Lower lobe of right lung (tissue), 2 donors: ENCODE results near the gene CNGB1. TPM values are rescaled to one million over a fixed set of nuclear protein-coding genes. Genes with fewer than 3 reads are reported as not detected.
A peak's percentile ranks its signal among the peaks of the same experiment; 100 is the strongest.

Experiments used
- ATAC-seq, 2 donors: fragments of 200-7000 bp; cut with Tn5 transposase; one replicate each; pipeline ENCODE4 v1.9.1; 2020 to 2022; ENCODE audit warnings: mild to moderate bottlenecking in 2 of 2, moderate library complexity in 2 of 2
- DNase-seq: peaks from one replicate; pipeline ENCODE4 v3.0.0-alpha.2; 2020
- H3K27ac ChIP-seq: fragments of 200-600 bp; one replicate; pipeline ENCODE4 v1.8.0; 2022
- H3K27me3 ChIP-seq: fragments of 200-600 bp; one replicate; pipeline ENCODE4 v1.8.0; 2022; ENCODE audit warnings: low read depth
- H3K36me3 ChIP-seq: fragments of 200-600 bp; one replicate; pipeline ENCODE4 v1.8.0; 2022; ENCODE audit warnings: mild to moderate bottlenecking
- H3K4me1 ChIP-seq: fragments of 200-600 bp; one replicate; pipeline ENCODE4 v1.8.0; 2022
- H3K4me3 ChIP-seq: fragments of 200-600 bp; one replicate; pipeline ENCODE4 v1.8.0; 2022; ENCODE audit warnings: mild to moderate bottlenecking
- H3K9me3 ChIP-seq: fragments of 200-600 bp; one replicate; pipeline ENCODE4 v1.8.0; 2022
- CTCF ChIP-seq: fragments of 200-600 bp; IDR thresholded peaks from one replicate; pipeline ENCODE4 v1.8.0; 2022; ENCODE audit warnings: antibody characterized with exemption, mild to moderate bottlenecking
- intact Hi-C: fragments of 100-400 bp; cut with DNase I; formaldehyde crosslinking; loops from one replicate; pipeline ENCODE4 v1.11.0; 2022
- total RNA-seq: library from RNA; stranded (reverse); fragmentation: NEBNext Ultra II Directional; extraction: Animal tissue kit (Norgen Biotek cat#: 25700); gene quantifications from one replicate; pipeline ENCODE4 v1.2.1, GENCODE V29; 2021
- donor health status: DM: no; HTN: yes; CAD: no; lungs with severe emphysema.

Gene CNGB1
- total RNA-seq, 1 donor from 2014 or later: 0.35 TPM

- Histone ChIP-seq H3K27ac (no peak overlapping the region), H3K9me3 (no peaks in the 10 kb centered on the region), H3K4me3 (no peak overlapping the region), H3K36me3 (peaks cover 36% of the 10 kb centered on the region), H3K27me3 (no peaks in the 10 kb centered on the region), H3K4me1 (peaks cover 54% of the 10 kb centered on the region)
- DNase-seq (peak; percentile 45), ATAC-seq (no peak)
- no peak for TF ChIP-seq CTCF
- intact Hi-C loops: no loop called here
These were observed 25.7 kb upstream of the CNGB1 start for GRCh38 chr16:57996406-57997175.

DNA sequence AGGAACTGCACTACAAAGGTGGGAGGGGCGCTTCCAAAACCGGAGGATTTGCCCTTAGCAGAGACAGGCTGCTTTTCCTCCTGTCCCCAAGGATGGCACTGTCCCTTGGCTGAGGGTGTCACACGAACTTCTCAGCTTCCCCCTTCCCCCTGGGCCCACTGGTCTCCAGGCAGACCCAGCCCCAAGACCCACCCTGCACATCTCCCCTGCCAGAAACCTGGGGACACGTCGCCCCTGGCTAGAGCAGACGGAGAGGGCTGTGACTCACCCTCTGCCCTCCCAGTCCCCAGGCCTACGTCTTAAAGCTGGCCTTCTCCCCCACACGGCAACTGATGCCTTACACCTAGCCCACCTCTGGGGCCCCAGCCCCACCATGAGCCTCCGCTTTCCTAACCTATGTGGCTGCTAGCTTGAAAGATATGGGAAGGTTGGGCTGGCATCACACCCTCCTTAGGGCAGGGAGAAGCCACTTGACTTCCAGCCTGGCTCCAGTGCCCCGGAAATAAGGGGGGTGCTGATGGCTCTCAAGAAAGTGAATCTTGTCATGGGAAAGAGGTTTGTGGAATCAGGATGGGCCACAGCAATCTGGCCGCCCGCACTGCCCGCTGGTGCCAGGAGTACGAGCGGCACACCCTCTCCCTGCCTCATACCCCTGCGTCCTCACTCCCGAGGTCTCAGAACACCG, 24.9 kb upstream of the CNGB1 start:
- intact Hi-C loops: no loop called here
- Histone ChIP-seq H3K36me3 (peaks cover 36% of the 10 kb centered on the region), H3K4me1 (peaks cover 52% of the 10 kb centered on the region), H3K4me3 (no peak overlapping the region), H3K27me3 (no peaks in the 10 kb centered on the region), H3K9me3 (no peaks in the 10 kb centered on the region), H3K27ac (no peak overlapping the region)
- ATAC-seq: no peak
- DNase-seq: no peak
- no peak for TF ChIP-seq CTCF

- DNase-seq (peak; percentile 87), ATAC-seq (peak; percentile 28 to 37)
- peak; percentile 33 for TF ChIP-seq CTCF
- H3K36me3 ChIP-seq: peaks cover 36% of the 10 kb centered on the region
- H3K9me3 ChIP-seq: no peaks in the 10 kb centered on the region
- H3K27ac ChIP-seq: no peak overlapping the region
- intact Hi-C loops: no loop called here
- peaks cover 51% of the 10 kb centered on the region for H3K4me1 ChIP-seq
- H3K4me3 ChIP-seq: no peak overlapping the region
- H3K27me3 ChIP-seq: no peaks in the 10 kb centered on the region
These were observed 23.9 kb upstream of the CNGB1 start for GRCh38 chr16:57994778-57995177.

DNA sequence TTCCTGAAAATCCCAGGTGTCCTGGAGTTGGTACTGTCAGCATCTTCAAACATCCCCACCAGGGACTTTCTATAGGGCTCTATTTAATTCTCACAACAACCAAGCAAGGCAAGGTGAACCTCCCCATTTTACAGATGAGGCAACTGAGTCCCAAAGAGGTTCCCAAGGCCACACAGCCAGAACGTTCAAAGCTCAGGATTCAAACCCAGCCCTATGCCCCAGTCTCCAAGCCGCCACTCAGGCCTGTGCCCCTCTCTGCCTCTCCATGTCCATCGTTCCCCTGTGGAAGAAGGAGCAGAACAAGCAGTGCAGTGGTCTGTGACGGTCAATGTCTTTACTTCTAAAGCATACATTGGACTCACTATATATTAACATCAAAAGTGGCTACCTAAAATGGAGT, 23.4 kb upstream of the CNGB1 start:
- H3K27me3 ChIP-seq: no peaks in the 10 kb centered on the region
- TF ChIP-seq CTCF: no peak
- peak overlapping the region; percentile 75 for H3K27ac ChIP-seq
- no peak overlapping the region for H3K4me3 ChIP-seq
- intact Hi-C loops: no loop called here
- H3K9me3 ChIP-seq: no peaks in the 10 kb centered on the region
- ATAC-seq (no peak), DNase-seq (no peak)
- peaks cover 47% of the 10 kb centered on the region for H3K4me1 ChIP-seq
- peaks cover 36% of the 10 kb centered on the region for H3K36me3 ChIP-seq

- intact Hi-C loops: no loop called here
- H3K4me3 ChIP-seq: no peak overlapping the region
- H3K27ac ChIP-seq: peak overlapping the region; percentile 75
- H3K9me3 ChIP-seq: no peaks in the 10 kb centered on the region
- DNase-seq (peak; percentile 39), ATAC-seq (no peak)
- no peaks in the 10 kb centered on the region for H3K27me3 ChIP-seq
- H3K36me3 ChIP-seq: peaks cover 36% of the 10 kb centered on the region
- TF ChIP-seq CTCF: no peak
- H3K4me1 ChIP-seq: peaks cover 42% of the 10 kb centered on the region
These were observed 23.0 kb upstream of the CNGB1 start for GRCh38 chr16:57993897-57994296.
